IPS-15b (cell line): ENCODE measurements around the gene APOA1.
"Not testable (repeated sequence)": the region's sequence is repeated elsewhere in the genome, so short reads cannot be mapped to it uniquely, and the experiment has no call there.

ENCODE experiments used
- H3K27me3 ChIP-seq: one replicate; pipeline ENCODE4 v1.6.1; 2013; ENCODE audit warnings: low read length; ENCODE audit not compliant: control insufficient read depth, insufficient read depth
- H3K36me3 ChIP-seq: one replicate; pipeline ENCODE4 v1.6.1; 2013; ENCODE audit warnings: low read length; ENCODE audit not compliant: control insufficient read depth, insufficient read depth
- H3K4me1 ChIP-seq: one replicate; pipeline ENCODE4 v1.6.1; 2013; ENCODE audit warnings: mild to moderate bottlenecking, low read length; ENCODE audit not compliant: control insufficient read depth, insufficient read depth
- H3K4me3 ChIP-seq: one replicate; pipeline ENCODE4 v1.5.1; 2013; ENCODE audit warnings: low read depth, low read length
- H3K9ac ChIP-seq: one replicate; pipeline ENCODE4 v1.6.1; 2013; ENCODE audit warnings: low read depth, mild to moderate bottlenecking, low read length
- H3K9me3 ChIP-seq: one replicate; pipeline ENCODE4 v1.6.1; 2013; ENCODE audit warnings: mild to moderate bottlenecking, low read length; ENCODE audit not compliant: control insufficient read depth, insufficient read depth

APOA1 gene

DNA sequence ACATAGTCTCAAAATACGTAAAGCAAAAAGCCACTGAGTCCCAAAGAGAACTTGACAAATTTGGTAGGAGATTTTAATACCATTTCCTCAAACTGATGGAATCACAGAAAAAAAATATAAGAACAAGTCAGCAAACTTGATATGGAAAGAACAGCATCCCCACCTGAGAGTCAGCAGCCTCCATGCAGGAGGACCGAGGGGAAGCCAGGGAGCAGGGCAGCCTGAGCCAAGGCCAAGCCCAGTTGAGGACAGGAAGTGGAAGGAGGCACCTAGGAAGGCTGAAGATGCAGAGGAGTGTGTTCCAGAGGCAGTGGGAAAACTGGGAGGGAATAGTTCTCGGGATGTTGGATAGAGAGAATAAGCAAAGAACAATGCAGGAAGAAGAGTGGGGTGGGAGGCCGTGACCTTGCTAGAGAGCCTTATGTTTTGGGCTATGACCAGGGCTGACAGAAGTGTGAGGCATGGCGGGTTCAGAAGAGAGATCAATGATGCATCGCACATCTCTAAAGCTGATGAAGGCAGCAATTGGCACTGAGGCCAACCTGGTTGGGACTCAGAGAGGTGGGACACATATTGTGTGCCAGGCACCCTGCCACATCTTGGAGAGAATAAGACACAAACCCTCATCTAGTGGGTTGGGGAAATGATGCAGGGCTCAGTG, 29.7 kb downstream of the APOA1 start:
- Histone ChIP-seq H3K4me3 (no peak overlapping the region), H3K4me1 (no peaks in the 10 kb centered on the region), H3K9me3 (no peaks in the 10 kb centered on the region), H3K27me3 (no peaks in the 10 kb centered on the region), H3K9ac (no peak overlapping the region), H3K36me3 (no peaks in the 10 kb centered on the region)

DNA sequence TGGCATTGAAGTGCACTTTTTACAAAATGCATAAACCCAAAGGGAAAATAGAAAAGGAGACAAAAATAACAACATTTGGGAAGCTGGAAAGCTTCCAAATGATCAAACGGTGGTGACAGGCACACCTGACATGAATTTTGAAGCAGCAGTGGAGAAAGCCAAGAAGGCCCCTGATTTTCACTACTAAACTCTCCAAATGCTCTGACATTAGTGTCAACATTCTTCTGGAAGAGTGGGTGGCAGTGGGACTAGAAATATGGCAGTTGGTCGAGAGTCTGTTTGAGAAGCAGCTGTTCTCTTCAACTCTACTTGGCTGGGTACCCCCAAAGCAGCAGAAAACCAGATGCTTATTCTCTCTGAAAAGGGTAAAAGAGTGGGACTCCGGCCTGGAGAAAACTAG, 33.4 kb downstream of the APOA1 start:
- no peaks in the 10 kb centered on the region for H3K9me3 ChIP-seq
- no peaks in the 10 kb centered on the region for H3K4me1 ChIP-seq

DNA sequence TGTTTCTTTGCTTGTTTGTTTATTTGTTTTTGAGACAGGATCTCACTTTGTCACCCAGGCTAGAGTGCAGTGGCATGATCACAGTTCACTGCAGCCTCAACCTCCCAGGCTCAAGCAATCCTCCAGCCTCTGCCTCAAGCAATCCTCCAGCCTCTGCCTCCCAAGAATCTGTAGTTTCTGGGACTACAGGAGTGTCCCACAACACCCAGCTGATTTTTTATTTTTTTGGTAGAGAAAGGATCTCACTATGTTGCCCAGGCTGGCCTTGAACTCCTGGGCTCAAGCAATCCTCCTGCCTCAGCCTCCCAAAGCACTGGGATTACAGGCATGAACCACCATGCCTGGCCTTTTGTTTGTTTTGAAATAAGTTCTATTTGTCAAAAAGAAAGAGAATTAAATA, 35.8 kb downstream of the APOA1 start:
- H3K9me3 ChIP-seq: not testable (repeated sequence)

More for the DNA sequence above, 33.4 kb downstream of the APOA1 start:
- Histone ChIP-seq H3K4me3 (no peak overlapping the region), H3K27me3 (peaks cover 2% of the 10 kb centered on the region), H3K9ac (no peak overlapping the region), H3K36me3 (no peaks in the 10 kb centered on the region)

DNA sequence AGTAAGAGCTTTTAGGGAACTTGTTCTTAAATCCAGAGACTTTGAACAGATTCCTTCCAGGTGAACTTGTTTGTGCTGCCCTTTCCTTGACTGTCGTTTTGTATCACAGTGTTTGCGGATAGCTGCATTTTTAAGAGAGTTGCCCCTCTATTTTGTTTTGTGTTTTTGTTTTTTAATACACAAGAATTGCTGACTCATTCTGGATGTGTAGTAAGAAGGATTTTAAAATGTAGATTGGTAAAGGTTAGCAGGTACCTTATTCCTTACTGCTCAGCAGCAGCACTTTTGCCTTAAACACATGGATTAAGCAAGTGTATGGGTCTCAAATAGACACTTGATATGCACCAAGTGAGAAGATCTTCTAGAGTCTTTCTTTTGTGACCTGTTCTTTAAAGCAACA, 36.8 kb downstream of the APOA1 start:
- Histone ChIP-seq H3K27me3 (peaks cover 2% of the 10 kb centered on the region), H3K4me3 (no peak overlapping the region), H3K4me1 (no peaks in the 10 kb centered on the region), H3K9me3 (no peaks in the 10 kb centered on the region), H3K36me3 (no peaks in the 10 kb centered on the region), H3K9ac (no peak overlapping the region)

More for the DNA sequence above, 35.8 kb downstream of the APOA1 start:
- H3K36me3 ChIP-seq, H3K9ac ChIP-seq, H3K4me3 ChIP-seq, H3K4me1 ChIP-seq, H3K27me3 ChIP-seq: not testable (repeated sequence)

DNA sequence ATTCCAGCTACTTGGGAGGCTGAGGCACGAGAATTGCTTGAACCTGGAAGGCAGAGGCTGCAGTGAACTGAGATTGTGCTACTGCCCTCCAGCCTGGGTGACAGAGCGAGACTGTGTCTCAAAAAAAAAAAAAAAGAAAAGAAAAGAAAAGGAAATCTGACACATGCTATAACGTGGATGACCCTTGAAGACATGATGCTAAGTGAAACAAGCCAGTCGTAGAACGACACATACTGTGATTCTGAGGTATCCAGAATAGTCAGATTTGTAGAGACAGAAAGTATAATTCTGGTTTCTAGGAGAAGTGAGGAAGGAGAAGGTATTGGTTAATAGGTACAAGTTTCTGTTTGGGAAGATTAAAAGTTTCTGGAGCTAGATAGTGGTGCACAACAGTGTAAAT, 39.1 kb downstream of the APOA1 start:
- no peaks in the 10 kb centered on the region for H3K36me3 ChIP-seq
- H3K27me3 ChIP-seq: peaks cover 2% of the 10 kb centered on the region
- H3K9me3 ChIP-seq: no peaks in the 10 kb centered on the region
- no peak overlapping the region for H3K9ac ChIP-seq
- H3K4me3 ChIP-seq: no peak overlapping the region
- no peaks in the 10 kb centered on the region for H3K4me1 ChIP-seq

DNA sequence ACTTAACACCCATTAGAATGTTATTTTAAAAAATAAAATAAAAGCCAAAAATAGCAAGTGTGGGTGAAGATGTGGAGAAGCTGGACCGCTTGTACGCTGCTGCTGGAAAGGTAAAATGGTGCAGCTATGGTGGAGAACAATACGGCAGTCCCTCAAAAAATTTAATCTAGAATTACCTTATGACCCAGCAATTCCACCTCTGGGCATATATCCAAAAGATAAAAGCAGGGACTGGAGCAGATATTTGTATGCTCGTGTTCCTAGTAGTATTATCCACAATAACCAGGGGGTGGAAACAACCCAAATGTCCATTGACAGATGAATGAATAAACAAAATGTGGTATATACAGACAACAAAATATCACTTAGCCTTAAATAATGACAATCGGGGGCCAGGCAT, 39.6 kb downstream of the APOA1 start:
- peaks cover under 1% of the 10 kb centered on the region for H3K4me1 ChIP-seq
- no peaks in the 10 kb centered on the region for H3K9me3 ChIP-seq
- H3K9ac ChIP-seq: no peak overlapping the region
- H3K4me3 ChIP-seq: no peak overlapping the region
- H3K36me3 ChIP-seq: no peaks in the 10 kb centered on the region
- peaks cover 2% of the 10 kb centered on the region for H3K27me3 ChIP-seq

DNA sequence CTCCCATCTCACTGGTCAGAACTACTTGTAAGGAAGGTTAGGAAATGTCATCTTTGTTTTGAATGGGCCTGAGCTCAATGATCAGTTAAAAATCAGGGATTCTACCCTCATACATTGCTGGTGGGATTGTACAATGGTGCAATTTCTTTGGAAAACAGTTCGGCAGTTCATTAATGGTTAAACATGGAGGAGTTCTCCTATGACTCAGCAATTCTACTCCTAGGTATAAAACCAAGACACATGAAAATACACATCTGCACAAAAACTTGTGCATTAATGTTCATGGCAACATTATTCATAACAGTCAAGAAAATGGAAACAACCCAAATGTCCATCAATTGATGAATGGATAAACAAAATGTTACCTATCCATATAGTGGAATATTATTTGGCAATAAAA, 40.9 kb downstream of the APOA1 start:
- Histone ChIP-seq H3K27me3 (no peaks in the 10 kb centered on the region), H3K9me3 (no peaks in the 10 kb centered on the region), H3K4me3 (no peak overlapping the region), H3K36me3 (no peaks in the 10 kb centered on the region), H3K9ac (no peak overlapping the region), H3K4me1 (peaks cover 3% of the 10 kb centered on the region)

DNA sequence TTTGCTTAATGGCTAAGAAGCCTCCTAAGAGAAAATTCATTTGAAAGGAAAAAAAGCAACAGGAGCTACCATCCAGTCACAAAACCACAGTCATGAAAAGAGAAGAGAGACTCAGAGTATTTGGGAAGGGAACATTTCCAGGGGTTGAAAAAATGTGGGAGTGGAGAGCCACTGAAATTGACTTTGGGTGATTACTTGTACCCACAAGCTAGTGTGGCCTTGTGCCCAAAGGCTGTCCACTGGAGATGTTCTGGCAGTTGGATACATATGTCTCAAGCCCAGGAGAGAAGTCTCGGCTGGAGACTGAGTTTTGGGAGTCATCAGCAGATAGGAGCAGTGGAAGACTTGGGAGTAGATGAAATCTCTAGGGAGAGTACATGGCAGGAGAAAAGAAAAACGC, 42.6 kb downstream of the APOA1 start:
- H3K27me3 ChIP-seq: peaks cover 9% of the 10 kb centered on the region

DNA sequence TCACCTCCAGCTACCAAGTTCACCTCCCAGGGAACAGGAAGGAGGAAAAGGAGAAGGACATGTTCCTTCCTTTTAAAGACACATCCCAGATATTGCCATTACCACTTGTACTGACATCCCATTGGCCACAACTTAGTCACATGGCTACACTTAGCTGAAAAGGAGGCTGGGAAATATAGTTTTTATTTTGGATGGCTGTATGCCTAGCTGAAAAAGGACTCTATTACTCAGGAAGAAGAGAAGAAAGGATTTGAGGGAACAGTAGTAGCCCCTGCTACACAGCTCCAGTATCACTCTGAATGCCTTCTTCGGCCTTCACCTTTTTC, 43.7 kb downstream of the APOA1 start:
- H3K9me3 ChIP-seq: no peaks in the 10 kb centered on the region
- H3K36me3 ChIP-seq: no peaks in the 10 kb centered on the region
- H3K4me1 ChIP-seq: peaks cover 5% of the 10 kb centered on the region

More for the DNA sequence above, 42.6 kb downstream of the APOA1 start:
- Histone ChIP-seq H3K4me1 (peaks cover 5% of the 10 kb centered on the region), H3K9me3 (no peaks in the 10 kb centered on the region), H3K4me3 (no peak overlapping the region), H3K9ac (no peak overlapping the region), H3K36me3 (no peaks in the 10 kb centered on the region)

DNA sequence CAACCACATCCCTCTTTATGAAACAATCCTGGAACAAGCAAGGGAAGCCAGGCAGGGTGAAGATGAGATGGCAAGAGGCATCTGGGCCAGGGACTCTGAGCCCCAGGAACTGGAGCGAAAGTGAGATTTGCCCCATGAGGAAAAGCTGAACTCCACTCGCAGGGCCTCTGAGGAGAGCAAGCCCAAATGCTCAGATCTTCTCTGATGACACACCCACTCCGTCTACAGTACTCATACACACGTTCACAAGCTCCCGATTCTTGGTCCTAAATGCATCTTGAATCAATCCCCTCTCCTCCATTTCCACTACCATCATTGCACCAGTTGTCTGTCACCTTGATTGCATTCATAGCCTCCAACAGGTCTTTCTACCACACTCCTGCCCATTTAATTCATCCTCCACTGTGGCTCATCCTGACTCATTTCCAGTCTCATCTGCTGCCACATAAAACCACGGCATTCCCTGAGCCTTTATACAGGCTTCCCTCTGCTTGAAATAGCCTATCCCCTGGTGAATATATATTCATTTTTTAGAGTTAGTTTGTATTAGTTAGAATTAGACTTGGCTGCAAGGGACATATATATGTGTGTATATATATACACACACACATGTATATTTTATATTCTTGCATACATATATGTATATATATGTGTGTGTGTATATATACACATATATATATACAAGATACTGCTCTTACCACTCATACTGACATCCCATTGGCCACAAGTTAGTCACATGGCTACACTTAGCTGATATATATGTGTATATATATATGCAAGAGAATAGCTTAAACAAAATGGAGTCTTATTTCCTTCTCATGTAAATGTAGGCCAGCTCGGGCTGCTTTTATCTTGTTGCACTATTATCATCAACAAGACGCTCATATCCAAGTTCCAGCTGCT, 44.3 kb downstream of the APOA1 start:
- Histone ChIP-seq H3K9me3 (no peaks in the 10 kb centered on the region), H3K4me1 (peaks cover 9% of the 10 kb centered on the region), H3K9ac (no peak overlapping the region), H3K27me3 (peaks cover 22% of the 10 kb centered on the region), H3K4me3 (no peak overlapping the region), H3K36me3 (no peaks in the 10 kb centered on the region)

More for the DNA sequence above, 43.7 kb downstream of the APOA1 start:
- Histone ChIP-seq H3K9ac (no peak overlapping the region), H3K27me3 (peaks cover 19% of the 10 kb centered on the region), H3K4me3 (no peak overlapping the region)

DNA sequence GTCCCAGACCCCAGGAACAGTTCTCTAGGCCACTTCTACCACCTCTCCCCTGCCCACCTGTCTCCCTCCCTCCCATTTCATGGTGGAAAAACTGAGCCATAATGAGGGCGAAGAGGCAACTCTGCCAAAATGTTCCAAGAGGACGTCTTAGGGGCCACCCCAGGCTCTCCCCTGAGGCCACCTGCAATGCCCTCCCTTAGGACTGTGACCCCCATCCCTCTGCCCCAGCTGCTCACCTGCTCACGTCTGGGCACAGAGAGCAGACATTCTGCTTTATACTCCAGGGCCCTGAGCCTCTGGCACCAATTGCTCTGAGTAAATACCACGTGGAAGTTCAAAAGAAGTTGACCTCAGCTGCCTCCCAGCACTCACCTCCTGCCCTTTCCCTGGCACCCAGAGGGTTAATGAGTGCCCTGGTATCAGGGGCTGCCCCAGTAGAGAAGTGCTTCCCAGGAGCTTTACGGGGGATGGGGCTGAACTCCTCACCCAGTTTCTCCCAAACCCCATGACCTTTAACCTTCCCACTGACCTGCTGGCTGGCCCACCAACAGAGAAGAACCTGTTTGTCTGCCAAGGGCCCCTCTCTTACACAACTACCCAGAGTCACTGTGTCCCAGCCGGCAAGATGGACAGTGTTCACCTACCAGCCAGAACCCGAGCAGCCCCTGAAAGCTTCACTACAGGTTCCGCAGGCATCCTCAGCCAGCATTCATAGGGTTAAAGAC, 45.1 kb downstream of the APOA1 start:
- peaks cover 9% of the 10 kb centered on the region for H3K4me1 ChIP-seq
- no peaks in the 10 kb centered on the region for H3K9me3 ChIP-seq
- no peak overlapping the region for H3K4me3 ChIP-seq
- no peak overlapping the region for H3K9ac ChIP-seq
- peaks cover 22% of the 10 kb centered on the region for H3K27me3 ChIP-seq
- H3K36me3 ChIP-seq: no peaks in the 10 kb centered on the region

DNA sequence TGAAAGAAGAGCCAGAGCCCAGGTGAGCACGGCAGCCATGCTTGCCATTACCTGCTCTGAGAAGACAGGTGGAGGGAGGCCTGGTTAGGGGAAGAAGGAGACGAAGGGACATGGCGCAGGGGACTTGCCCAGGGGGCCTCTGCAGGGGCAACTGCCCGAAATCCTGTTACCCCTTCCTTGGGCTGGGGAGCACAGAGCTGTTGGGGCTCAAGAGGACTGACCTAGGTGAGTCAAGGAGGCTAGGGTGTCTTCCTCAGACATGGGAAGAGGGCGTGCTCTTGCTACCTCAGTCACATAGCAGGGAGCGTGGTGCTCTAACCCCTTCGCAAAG, 45.6 kb downstream of the APOA1 start, which contains the start of gene APOA5:
APOA5 (minus strand) TSS at position 67 of the 331 bp plus-strand sequence; CDS start at position 48, 19 bp downstream.
- Histone ChIP-seq H3K9ac (no peak within 1 kb of the TSS), H3K9me3 (no peaks in the 10 kb centered on the region), H3K4me1 (peaks cover 11% of the 10 kb centered on the region), H3K27me3 (peaks cover 22% of the 10 kb centered on the region), H3K4me3 (peak within 1 kb of the TSS; percentile 10), H3K36me3 (no peaks in the 10 kb centered on the region)
